ENCODE results near the gene SLC7A4.

The SLC7A4 gene

GRCh38 chr22:21038405-21038804 is 6.0 kb upstream of the SLC7A4 start:
- no peak for DNase-seq

- DNase-seq = no peak
These were observed 2.6 kb upstream of the SLC7A4 start for GRCh38 chr22:21034989-21035388.

- DNase-seq = no peak
These were observed 1.5 kb upstream of the SLC7A4 start for GRCh38 chr22:21033895-21034294.

GRCh38 chr22:21032868-21033688 is 717 bp upstream of the SLC7A4 start:
- no peak for DNase-seq

- DNase-seq = no peak
These were observed 770 bp downstream of the SLC7A4 start for GRCh38 chr22:21031545-21032036.

GRCh38 chr22:21030621-21031544 is 1.5 kb downstream of the SLC7A4 start:
- DNase-seq = no peak

GRCh38 chr22:21030032-21030431 is 2.3 kb downstream of the SLC7A4 start:
- no peak for DNase-seq

GRCh38 chr22:21029486-21030025 is 2.8 kb downstream of the SLC7A4 start:
- DNase-seq = no peak

GRCh38 chr22:21028277-21029251 is 3.8 kb downstream of the SLC7A4 start:
- no peak for DNase-seq

GRCh38 chr22:21026783-21027692 is 5.3 kb downstream of the SLC7A4 start:
- DNase-seq = no peak

- DNase-seq = no peak
These were observed 6.3 kb downstream of the SLC7A4 start for GRCh38 chr22:21025763-21026755.

GRCh38 chr22:21025266-21025665 is 7.1 kb downstream of the SLC7A4 start:
- no peak for DNase-seq

GRCh38 chr22:21022955-21023614 is 9.3 kb downstream of the SLC7A4 start:
- DNase-seq = no peak

GRCh38 chr22:21022507-21022906 is 9.9 kb downstream of the SLC7A4 start:
- DNase-seq = no peak

GRCh38 chr22:21020802-21021429 is 11.4 kb downstream of the SLC7A4 start:
- DNase-seq = peak; percentile 7

- no peak for DNase-seq
These were observed 14.0 kb downstream of the SLC7A4 start for GRCh38 chr22:21018314-21018713.

- no peak for DNase-seq
These were observed 15.5 kb downstream of the SLC7A4 start for GRCh38 chr22:21016644-21017420.

- no peak for DNase-seq
These were observed 16.8 kb downstream of the SLC7A4 start for GRCh38 chr22:21015466-21016006.
